ENCODE results near the gene KPNA6.
"Not testable (repeated sequence)": the region's sequence is repeated elsewhere in the genome, so short reads cannot be mapped to it uniquely, and the experiment has no call there.

Gene KPNA6

GRCh38 chr1:32107742-32108661 is at the start of gene KPNA6:
KPNA6 (plus strand) TSS chr1:32108056; CDS start chr1:32108131, 75 bp downstream.
- DNase-seq: peak; percentile 88

- DNase-seq: no peak
Observed at GRCh38 chr1:32060914-32061313, 46.9 kb upstream of the KPNA6 start.

GRCh38 chr1:32062867-32063230 is 45.0 kb upstream of the KPNA6 start:
- no peak for DNase-seq

GRCh38 chr1:32063261-32063681 is 44.6 kb upstream of the KPNA6 start:
- no peak for DNase-seq

- DNase-seq: not testable (repeated sequence)
Observed at GRCh38 chr1:32065613-32066488, 42.0 kb upstream of the KPNA6 start.

- DNase-seq: peak; percentile 55
Observed at GRCh38 chr1:32066489-32066873, 41.4 kb upstream of the KPNA6 start.

GRCh38 chr1:32068957-32069588 is 38.8 kb upstream of the KPNA6 start:
- no peak for DNase-seq

- DNase-seq: no peak
Observed at GRCh38 chr1:32071758-32072621, 35.9 kb upstream of the KPNA6 start.

- DNase-seq: peak; percentile 78
Observed at GRCh38 chr1:32072622-32073298, 35.1 kb upstream of the KPNA6 start, which contains the start of gene TMEM39B. TMEM39B (plus strand) TSS chr1:32072939; CDS start chr1:32073048, 109 bp downstream.

- DNase-seq: peak; percentile 48
Observed at GRCh38 chr1:32073299-32074229, 34.3 kb upstream of the KPNA6 start.

- DNase-seq: no peak
Observed at GRCh38 chr1:32074841-32075240, 33.0 kb upstream of the KPNA6 start.

GRCh38 chr1:32077451-32077850 is 30.4 kb upstream of the KPNA6 start:
- DNase-seq: no peak

GRCh38 chr1:32082022-32082421 is 25.8 kb upstream of the KPNA6 start:
- DNase-seq: no peak

GRCh38 chr1:32086381-32086780 is 21.5 kb upstream of the KPNA6 start:
- DNase-seq: not testable (repeated sequence)

- no peak for DNase-seq
Observed at GRCh38 chr1:32091176-32091575, 16.7 kb upstream of the KPNA6 start.

GRCh38 chr1:32091591-32091990 is 16.3 kb upstream of the KPNA6 start:
- DNase-seq: no peak

GRCh38 chr1:32094746-32095521 is 12.9 kb upstream of the KPNA6 start:
- no peak for DNase-seq

GRCh38 chr1:32099426-32099825 is 8.4 kb upstream of the KPNA6 start:
- no peak for DNase-seq

- no peak for DNase-seq
Observed at GRCh38 chr1:32100359-32100758, 7.5 kb upstream of the KPNA6 start.
